ENCODE measurements around the gene CLIC4.

- TF ChIP-seq CTCF (IDR thresholded peaks at IDR 0.05), result no peak
- no peak for TF ChIP-seq POLR2A (IDR thresholded peaks at IDR 0.05)
Observed at GRCh38 chr1:24890887-24891286, 145.6 kb downstream of the CLIC4 start.
